AG04450 (cell line): ENCODE data around the gene GALNT5. TPM values are rescaled to one million over a fixed set of nuclear protein-coding genes. Genes with fewer than 3 reads are reported as not detected.

Experiments used
- CTCF ChIA-PET: fragments of 300-600, 350-600 bp; formaldehyde crosslinking; extraction: SDS; loops from one replicate; lab custom pipeline; 2022; ENCODE audit warnings: antibody characterized with exemption, inconsistent platforms; lab: Charles Lee
- POLR2A ChIA-PET: fragments of 350-600 bp; formaldehyde crosslinking; extraction: SDS; loops from one replicate; lab custom pipeline; 2021; ENCODE audit warnings: antibody characterized with exemption, inconsistent platforms; lab: Yijun Ruan, JAX
- DNase-seq: peaks from one replicate; pipeline ENCODE4 v3.0.0-alpha.2; 2011; ENCODE audit warnings: low read depth, low spot score
- H3K27ac ChIP-seq: one replicate; pipeline ENCODE4 v1.5.1; 2012; ENCODE audit warnings: low read depth, low read length, control low read depth
- H3K27me3 ChIP-seq: one replicate; pipeline ENCODE4 v1.6.0; 2012; ENCODE audit warnings: low read length; ENCODE audit not compliant: control insufficient read depth, insufficient read depth
- H3K4me3 ChIP-seq: 2 replicates; pipeline ENCODE4 v1.5.1; 2011; ENCODE audit warnings: mild to moderate bottlenecking, low read depth, low read length, control low read depth
- H3K9me3 ChIP-seq: 2 replicates; pipeline ENCODE4 v1.5.1; 2012; ENCODE audit warnings: low read length; ENCODE audit not compliant: control insufficient read depth, insufficient read depth
- CTCF ChIP-seq: IDR thresholded peaks from 2 replicates; pipeline ENCODE4 v1.5.1; 2011; ENCODE audit warnings: low read depth, low read length, control low read depth, inconsistent platforms
- polyA plus RNA-seq: library from polyadenylated mRNA; depleted of rRNA; stranded (reverse); fragments of >200 nt; gene quantifications from 2 replicates; pipeline ENCODE4 v1.2.3, GENCODE V29; 2011

GALNT5 gene
- polyA plus RNA-seq, 1 experiment = 55.0 TPM

- H3K4me3 ChIP-seq = no peak overlapping the region
- no peak for TF ChIP-seq CTCF
- no peaks in the 10 kb centered on the region; the same call in 1 of the 2 replicates for H3K9me3 ChIP-seq
- ChIA-PET POLR2A (no interaction called here), CTCF (interaction anchor here (1.2 to 3.1 kb wide), 3 partner anchors 21 to 55 kb away, joined by 3 to 11 read pairs (median 11); no protein-coding TSS in a partner anchor)
- H3K27ac ChIP-seq = no peak overlapping the region
- no peaks in the 10 kb centered on the region for H3K27me3 ChIP-seq
- no peak for DNase-seq
Measured at GRCh38 chr2:157281316-157281715, 23.8 kb downstream of the GALNT5 start.

- TF ChIP-seq CTCF = no peak
- Histone ChIP-seq H3K27me3 (no peaks in the 10 kb centered on the region), H3K9me3 (no peaks in the 10 kb centered on the region; the same call in 1 of the 2 replicates), H3K27ac (no peak overlapping the region), H3K4me3 (no peak overlapping the region)
- POLR2A ChIA-PET = no interaction called here
- DNase-seq = no peak
- CTCF ChIA-PET = interaction anchor here (1.8 to 3.1 kb wide), 2 partner anchors 18 to 53 kb away, joined by 8 to 11 read pairs; no protein-coding TSS in a partner anchor
Measured at GRCh38 chr2:157283468-157283867, 26.0 kb downstream of the GALNT5 start.

- POLR2A ChIA-PET = no interaction called here
Measured at GRCh38 chr2:157287160-157287559, 29.7 kb downstream of the GALNT5 start.

GRCh38 chr2:157290525-157290924 lies 33.0 kb downstream of the GALNT5 start:
- Histone ChIP-seq H3K27ac (no peak overlapping the region), H3K4me3 (no peak overlapping the region), H3K27me3 (no peaks in the 10 kb centered on the region), H3K9me3 (no peaks in the 10 kb centered on the region)
- TF ChIP-seq CTCF = no peak
- CTCF ChIA-PET = no interaction called here
- POLR2A ChIA-PET = no interaction called here
- no peak for DNase-seq

More at GRCh38 chr2:157287160-157287559, 29.7 kb downstream of the GALNT5 start:
- H3K9me3 ChIP-seq = no peaks in the 10 kb centered on the region
- H3K27ac ChIP-seq = no peak overlapping the region
- DNase-seq = no peak
- CTCF ChIA-PET = interaction anchor here (0.6 to 5.9 kb wide), 2 partner anchors 15 to 951 kb away, joined by 3 to 66 read pairs; no protein-coding TSS in a partner anchor
- H3K27me3 ChIP-seq = no peaks in the 10 kb centered on the region
- TF ChIP-seq CTCF = no peak
- no peak overlapping the region for H3K4me3 ChIP-seq

- TF ChIP-seq CTCF = no peak
- CTCF ChIA-PET = interaction anchor here (3.2 kb wide), 1 partner anchor 12 kb away, joined by 27 read pairs; no protein-coding TSS in a partner anchor
- Histone ChIP-seq H3K9me3 (no peaks in the 10 kb centered on the region), H3K4me3 (no peak overlapping the region), H3K27ac (no peak overlapping the region), H3K27me3 (no peaks in the 10 kb centered on the region)
- POLR2A ChIA-PET = no interaction called here
- DNase-seq = no peak
Measured at GRCh38 chr2:157291018-157291417, 33.5 kb downstream of the GALNT5 start.
